DMS153 treated with DMSO at 0.1 percent for 48 hours (cell line): ENCODE measurements around the gene MPHOSPH8.
"Not testable (repeated sequence)": the region's sequence is repeated elsewhere in the genome, so short reads cannot be mapped to it uniquely, and the experiment has no call there.

Experiments used
- DNase-seq: peaks from one replicate; lab custom pipeline; 2025; ENCODE audit not compliant: unreplicated experiment; lab: John Stamatoyannopoulos, UW

Gene MPHOSPH8

GRCh38 chr13:19680751-19681150, 47.3 kb downstream of the MPHOSPH8 start:
- no peak for DNase-seq

GRCh38 chr13:19681517-19681916, 48.1 kb downstream of the MPHOSPH8 start:
- DNase-seq, result no peak

GRCh38 chr13:19685034-19685433, 51.6 kb downstream of the MPHOSPH8 start:
- DNase-seq, result no peak

- no peak for DNase-seq
Observed at GRCh38 chr13:19685437-19685836, 52.0 kb downstream of the MPHOSPH8 start.

- DNase-seq, result not testable (repeated sequence)
Observed at GRCh38 chr13:19691447-19691846, 58.0 kb downstream of the MPHOSPH8 start.

- DNase-seq, result no peak
Observed at GRCh38 chr13:19695428-19695827, 62.0 kb downstream of the MPHOSPH8 start.

- DNase-seq, result no peak
Observed at GRCh38 chr13:19695829-19696228, 62.4 kb downstream of the MPHOSPH8 start.

GRCh38 chr13:19700963-19701362, 67.5 kb downstream of the MPHOSPH8 start:
- not testable (repeated sequence) for DNase-seq

- DNase-seq, result not testable (repeated sequence)
Observed at GRCh38 chr13:19701619-19702018, 68.2 kb downstream of the MPHOSPH8 start.

GRCh38 chr13:19704256-19704655, 70.8 kb downstream of the MPHOSPH8 start:
- not testable (repeated sequence) for DNase-seq

- DNase-seq, result not testable (repeated sequence)
Observed at GRCh38 chr13:19709039-19709438, 75.6 kb downstream of the MPHOSPH8 start.

GRCh38 chr13:19709782-19710181, 76.3 kb downstream of the MPHOSPH8 start:
- not testable (repeated sequence) for DNase-seq

- DNase-seq, result no peak
Observed at GRCh38 chr13:19713186-19713965, 79.9 kb downstream of the MPHOSPH8 start.

- DNase-seq, result no peak
Observed at GRCh38 chr13:19720039-19720438, 86.6 kb downstream of the MPHOSPH8 start.
